SKM-1 treated with dmso at 0.1 percent for 144 hours (cell line): ENCODE measurements around the gene ATRIP.
"Not testable (repeated sequence)": the region's sequence is repeated elsewhere in the genome, so short reads cannot be mapped to it uniquely, and the experiment has no call there.

ENCODE experiments used
- DNase-seq: peaks from one replicate; lab custom pipeline; 2025; ENCODE audit not compliant: unreplicated experiment; lab: John Stamatoyannopoulos, UW

Gene ATRIP

DNA sequence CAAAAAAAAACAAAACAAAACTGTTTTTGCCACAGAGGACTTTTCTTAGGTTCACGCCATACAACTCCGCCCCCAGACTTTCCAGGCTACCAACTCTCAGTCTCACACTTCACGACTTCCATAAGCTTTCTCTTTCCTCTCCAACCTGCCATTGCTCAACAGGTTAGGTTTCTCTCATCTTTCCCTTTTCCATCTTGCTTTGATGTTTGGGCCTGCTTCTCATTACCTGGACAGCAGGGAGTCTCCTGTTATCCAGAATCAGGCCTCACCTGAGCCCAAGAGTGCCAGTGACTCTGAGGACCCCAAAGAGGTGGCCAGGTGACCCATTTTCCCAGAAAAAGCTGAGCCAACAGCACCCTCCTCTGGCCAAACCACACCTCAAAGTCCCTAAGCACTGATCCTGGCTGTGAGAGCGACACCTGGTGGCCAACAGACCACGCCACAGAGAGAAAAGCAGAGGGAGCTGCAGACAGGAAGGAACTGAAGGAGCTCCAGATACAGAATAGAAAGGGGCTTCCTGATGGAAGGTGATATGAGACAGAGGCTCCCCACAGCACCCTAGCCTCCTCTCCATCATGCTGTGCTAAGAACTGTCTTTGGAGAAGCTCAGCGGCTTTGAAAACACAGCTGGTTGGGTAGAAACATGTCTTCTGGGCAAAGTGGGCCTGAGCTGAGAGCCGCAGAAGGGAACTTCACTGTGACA is 10.6 kb upstream of the ATRIP start:
- DNase-seq: peak; percentile 86

- DNase-seq: no peak
Observed at GRCh38 chr3:48436477-48436787, 10.1 kb upstream of the ATRIP start.

GRCh38 chr3:48436855-48437254 is 9.7 kb upstream of the ATRIP start:
- DNase-seq: no peak

DNA sequence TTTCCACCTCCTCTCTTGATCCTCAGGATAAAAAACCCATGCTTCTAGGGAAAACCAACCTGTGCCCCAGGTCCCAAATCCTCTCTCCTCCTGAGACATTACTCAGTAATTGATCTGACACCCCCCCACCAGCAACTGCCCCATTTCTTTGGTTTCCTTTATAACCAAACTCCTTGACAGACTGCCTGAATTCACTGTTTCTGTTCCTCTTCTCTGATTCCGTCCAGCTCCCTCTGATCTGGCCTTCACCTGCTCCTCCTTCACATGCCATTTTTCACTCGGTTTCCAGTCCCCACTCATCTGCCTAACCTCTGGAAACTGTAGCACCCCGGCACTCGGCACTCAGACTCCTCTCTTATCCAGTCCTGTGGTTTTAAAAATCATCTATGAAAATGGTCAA is 8.7 kb upstream of the ATRIP start:
- no peak for DNase-seq

GRCh38 chr3:48439820-48440589 is 6.5 kb upstream of the ATRIP start, which contains the start of the genes CCDC51 and TMA7:
Gene CCDC51, minus strand, starts transcription at chr3:48440119. Its CDS starts 4,991 bp downstream, at chr3:48435128.
Gene TMA7, plus strand, starts transcription at chr3:48440257. Its CDS starts 40 bp downstream, at chr3:48440297.
- DNase-seq: peak; percentile 98

- no peak for DNase-seq
Observed at GRCh38 chr3:48440590-48440958, 6.0 kb upstream of the ATRIP start.

GRCh38 chr3:48441940-48442339 is 4.6 kb upstream of the ATRIP start:
- no peak for DNase-seq

GRCh38 chr3:48445277-48445882 is 1.2 kb upstream of the ATRIP start:
- no peak for DNase-seq

GRCh38 chr3:48446043-48446424 is 503 bp upstream of the ATRIP start:
- no peak for DNase-seq

DNA sequence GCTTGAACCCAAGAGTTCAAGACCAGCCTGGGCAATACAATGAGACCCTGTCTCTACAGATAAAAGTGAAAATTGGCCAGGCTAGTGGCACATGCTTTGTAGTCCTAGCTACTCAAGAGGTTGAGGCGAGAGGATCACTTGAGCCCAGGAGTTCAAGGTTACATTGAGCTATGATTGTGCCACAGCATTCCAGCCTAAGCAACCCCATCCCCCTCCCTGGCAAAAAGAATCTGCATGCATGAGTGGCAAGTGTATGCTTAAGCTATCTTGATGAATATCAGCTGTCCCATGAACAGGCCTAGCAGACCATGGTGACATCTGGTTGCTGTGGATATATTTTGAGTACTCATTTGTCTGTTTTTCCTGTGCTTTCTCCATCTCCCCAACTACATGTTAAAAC is 4.7 kb downstream of the ATRIP start:
- no peak for DNase-seq

DNA sequence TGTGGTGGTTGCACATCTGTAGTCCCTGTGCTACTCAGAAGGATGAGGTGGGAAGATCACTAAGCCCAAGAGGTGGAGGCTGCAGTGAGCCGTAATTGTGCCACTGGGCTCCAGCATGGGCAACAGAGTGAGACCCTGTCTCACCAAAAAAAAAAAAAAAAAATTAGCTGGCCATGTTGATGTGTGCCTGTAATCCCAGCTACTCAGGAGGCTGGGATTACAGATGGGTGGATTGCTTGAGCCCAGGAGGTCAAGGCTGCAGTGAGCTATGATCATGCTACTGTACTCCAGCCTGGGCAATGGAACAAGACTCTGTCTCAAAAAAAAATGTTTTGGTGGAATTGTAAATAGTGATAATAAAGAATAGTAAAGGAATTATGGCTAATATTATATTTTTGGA is 9.9 kb downstream of the ATRIP start:
- no peak for DNase-seq

DNA sequence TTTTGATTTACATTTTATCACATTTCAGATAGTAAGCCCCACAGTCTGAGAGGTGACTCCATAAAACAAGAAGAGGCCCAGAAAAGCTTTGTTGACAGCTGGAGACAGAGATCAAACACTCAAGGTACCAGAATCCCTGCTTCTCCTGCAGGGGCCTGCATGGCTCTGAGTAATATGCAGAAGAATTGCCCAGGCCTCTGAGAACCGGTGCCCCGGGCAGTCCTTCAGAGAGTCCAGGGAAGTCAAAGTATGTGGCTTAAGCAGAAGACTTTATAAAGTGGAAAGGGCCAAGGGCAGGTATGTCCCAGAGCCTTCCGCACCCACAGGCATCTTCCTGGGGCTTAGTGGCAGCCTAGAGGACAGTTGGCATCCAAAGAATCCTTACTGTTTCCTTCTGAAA is 12.8 kb downstream of the ATRIP start:
- DNase-seq: no peak

GRCh38 chr3:48459773-48460516 is 13.4 kb downstream of the ATRIP start:
- no peak for DNase-seq

- no peak for DNase-seq
Observed at GRCh38 chr3:48460517-48460902, 14.0 kb downstream of the ATRIP start.

DNA sequence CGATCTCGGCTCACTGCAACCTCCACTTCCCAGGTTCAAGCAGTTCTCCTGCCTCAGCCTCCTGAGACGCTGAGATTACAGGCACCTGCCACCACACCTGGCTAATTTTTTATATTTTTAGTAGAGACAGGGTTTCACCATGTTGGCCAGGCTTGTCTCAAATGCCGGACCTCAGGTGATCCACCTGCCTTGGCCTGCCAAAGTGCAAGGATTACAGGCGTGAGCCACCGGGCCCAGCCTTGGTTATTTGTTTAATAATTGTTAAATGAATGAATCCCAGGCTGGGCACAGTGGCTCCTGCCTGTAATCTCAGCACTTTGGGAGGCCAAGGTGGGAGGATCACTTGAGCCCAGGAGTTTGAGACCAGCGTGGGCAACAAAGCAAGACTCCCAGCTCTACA is 15.2 kb downstream of the ATRIP start:
- not testable (repeated sequence) for DNase-seq

GRCh38 chr3:48463703-48464102 is 17.2 kb downstream of the ATRIP start:
- DNase-seq: no peak

DNA sequence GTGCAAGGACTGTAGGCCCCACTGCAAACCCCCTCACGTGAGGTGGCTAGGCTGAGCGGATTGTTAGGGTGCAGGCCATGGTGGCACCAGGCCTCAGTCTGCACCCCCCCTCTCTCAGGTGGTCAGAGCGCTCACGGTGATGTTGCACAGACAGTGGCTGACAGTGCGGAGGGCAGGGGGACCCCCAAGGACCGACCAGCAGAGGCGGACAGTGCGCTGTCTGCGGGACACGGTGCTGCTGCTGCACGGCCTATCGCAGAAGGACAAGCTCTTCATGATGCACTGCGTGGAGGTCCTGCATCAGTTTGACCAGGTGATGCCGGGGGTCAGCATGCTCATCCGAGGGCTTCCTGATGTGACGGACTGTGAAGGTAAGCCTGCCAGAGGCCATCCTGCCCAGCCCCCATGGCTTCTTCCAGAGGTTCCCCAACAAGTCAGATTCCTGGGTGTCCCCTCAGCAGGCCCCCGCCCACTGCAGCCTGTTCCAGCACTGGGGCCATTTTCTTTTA is 18.2 kb downstream of the ATRIP start:
- no peak for DNase-seq

DNA sequence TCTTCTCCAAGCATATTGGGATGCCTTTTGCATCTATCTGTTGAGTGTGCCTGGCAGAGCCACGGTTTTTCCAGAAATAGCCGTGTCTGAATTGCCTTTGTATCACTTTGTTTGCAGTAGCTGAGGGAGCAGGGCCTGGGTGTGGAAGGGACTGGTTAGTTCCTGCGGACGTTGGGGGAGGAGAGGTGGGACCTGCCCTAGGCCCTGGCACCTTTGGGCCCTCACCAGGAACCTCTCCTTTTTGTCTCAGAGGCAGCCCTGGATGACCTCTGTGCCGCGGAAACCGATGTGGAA is 18.6 kb downstream of the ATRIP start:
- DNase-seq: no peak

DNA sequence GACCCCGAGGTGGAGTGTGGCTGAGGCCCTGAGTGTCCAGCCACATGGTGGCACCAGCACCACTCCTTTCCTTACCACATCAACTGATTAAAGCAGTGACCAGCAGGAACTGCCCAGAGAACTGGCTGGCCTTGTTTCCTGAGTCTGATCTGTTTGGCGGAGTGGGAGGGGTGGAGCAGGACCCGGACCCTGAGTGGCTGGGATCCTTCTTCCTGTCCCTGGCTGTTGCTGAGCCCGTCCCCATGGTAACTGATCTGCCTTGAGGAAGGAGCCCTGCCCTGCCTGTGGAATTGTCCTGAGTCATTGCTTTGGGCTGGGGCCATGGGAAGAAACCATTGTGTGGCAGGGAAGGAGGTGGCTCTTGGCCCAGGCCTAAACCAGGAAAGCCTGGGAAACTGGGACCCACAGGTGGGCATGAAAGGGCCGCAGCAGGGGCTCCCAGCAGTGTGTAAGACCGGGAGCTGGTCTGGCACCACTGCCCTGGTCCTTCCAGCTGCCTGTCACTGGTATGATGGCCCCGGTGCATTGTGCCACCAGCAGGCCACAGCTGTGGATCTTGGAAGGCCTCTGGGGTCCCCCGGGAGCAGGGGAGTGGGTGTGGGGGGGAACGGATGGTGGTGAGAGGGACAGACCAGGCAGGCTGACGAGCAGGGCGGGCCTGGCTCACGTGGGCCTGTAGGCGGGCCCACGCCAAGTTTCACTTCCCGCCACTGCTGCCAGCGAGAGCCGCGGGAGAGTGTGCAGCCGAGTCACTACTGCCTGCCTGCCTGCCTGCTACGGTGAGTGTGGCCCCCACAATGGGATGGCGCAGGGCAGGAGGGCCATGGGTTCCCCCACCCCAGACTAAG is 19.2 kb downstream of the ATRIP start:
- peak; percentile 82 for DNase-seq

GRCh38 chr3:48466386-48467109 is 20.0 kb downstream of the ATRIP start:
- no peak for DNase-seq
